ENCODE data around the gene TAPBP. TPM values are rescaled to one million over a fixed set of nuclear protein-coding genes. Genes with fewer than 3 reads are reported as not detected.

TAPBP gene
- total and polyA plus RNA-seq, 2 of the 8 experiments (the other 6 are each of a cell fraction or from before 2014, with no cell fraction given), result 24.5 to 35.4 TPM

GRCh38 chr6:33313709-33314514, at the start of gene TAPBP (continued):
- no peak for TF ChIP-seq FOSL1 (IDR thresholded peaks at IDR 0.05; ENCODE audit: insufficient read depth, low read depth, low read length)
- no peak for TF ChIP-seq USF2 (IDR thresholded peaks at IDR 0.05; ENCODE audit: low read length)
- no peak for TF ChIP-seq CBX5 (IDR thresholded peaks at IDR 0.05; ENCODE audit: low read depth, low read length)
- TF ChIP-seq, protein P1, sequence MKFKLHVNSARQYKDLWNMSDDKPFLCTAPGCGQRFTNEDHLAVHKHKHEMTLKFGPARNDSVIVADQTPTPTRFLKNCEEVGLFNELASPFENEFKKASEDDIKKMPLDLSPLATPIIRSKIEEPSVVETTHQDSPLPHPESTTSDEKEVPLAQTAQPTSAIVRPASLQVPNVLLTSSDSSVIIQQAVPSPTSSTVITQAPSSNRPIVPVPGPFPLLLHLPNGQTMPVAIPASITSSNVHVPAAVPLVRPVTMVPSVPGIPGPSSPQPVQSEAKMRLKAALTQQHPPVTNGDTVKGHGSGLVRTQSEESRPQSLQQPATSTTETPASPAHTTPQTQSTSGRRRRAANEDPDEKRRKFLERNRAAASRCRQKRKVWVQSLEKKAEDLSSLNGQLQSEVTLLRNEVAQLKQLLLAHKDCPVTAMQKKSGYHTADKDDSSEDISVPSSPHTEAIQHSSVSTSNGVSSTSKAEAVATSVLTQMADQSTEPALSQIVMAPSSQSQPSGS (IDR thresholded peaks at IDR 0.05; ENCODE audit: low read length), result no peak
- TF ChIP-seq CREB1 (IDR thresholded peaks at IDR 0.05), result no peak
- TF ChIP-seq SAP30 (IDR thresholded peaks at IDR 0.05; ENCODE audit: insufficient read depth, insufficient replicate concordance, low read length), result peak; percentile 27
- TF ChIP-seq SP4 (IDR thresholded peaks at IDR 0.05; ENCODE audit: low read length), result no peak
- no peak for TF ChIP-seq KDM5A (IDR thresholded peaks at IDR 0.05; ENCODE audit: low read length)
- no peak for TF ChIP-seq TAF7 (optimal IDR thresholded peaks at IDR 0.05; ENCODE audit: borderline replicate concordance, low read depth, low read length)

All from H1 (cell line).